PC-9 (cell line): ENCODE results near the gene DAPK2. TPM values are rescaled to one million over a fixed set of nuclear protein-coding genes. Genes with fewer than 3 reads are reported as not detected.

Experiments used
- BruUV-seq: library from RNA; stranded (reverse); fragments of 400-500 nt; replicated peaks from 2 replicates; lab custom pipeline; 2021; lab: Mats Ljungman, UMichigan
- CTCF ChIA-PET: fragments of 300-600 bp; sonication (Branson Sonifier 250); formaldehyde crosslinking; loops from one replicate; lab custom pipeline; 2022; ENCODE audit warnings: antibody characterized with exemption; lab: Charles Lee
- POLR2A ChIA-PET: fragments of 300-600 bp; sonication (Branson Sonifier 250); formaldehyde crosslinking; loops from one replicate; lab custom pipeline; 2022; ENCODE audit warnings: antibody characterized with exemption; ENCODE audit not compliant: unreplicated experiment; lab: Charles Lee
- DNase-seq, 2 experiments: peaks; one replicate each; pipeline versions ENCODE4 v3.0.0 to v3.0.0-alpha.2; 2015 to 2022; ENCODE audit warnings: mixed read lengths in 1 of 2
- H2AFZ ChIP-seq: fragments of 200-600 bp; sonication (generic); 2 replicates; pipeline ENCODE4 v1.8.1; 2017; ENCODE audit warnings: antibody characterized with exemption
- H3F3A ChIP-seq: fragments of 200-600 bp; sonication (generic); 2 replicates; pipeline ENCODE4 v1.8.1; 2017; ENCODE audit warnings: antibody characterized with exemption, mild to moderate bottlenecking, low read depth; ENCODE audit not compliant: insufficient read depth
- H3K27ac ChIP-seq: fragments of 200-600 bp; sonication (generic); 2 replicates; pipeline ENCODE4 v1.6.1; 2016; ENCODE audit warnings: mixed run types
- H3K27me3 ChIP-seq: fragments of 200-600 bp; sonication (generic); 2 replicates; pipeline ENCODE4 v1.6.1; 2016; ENCODE audit warnings: low read depth, mixed run types; ENCODE audit not compliant: insufficient read depth
- H3K36me3 ChIP-seq: fragments of 200-600 bp; sonication (generic); 2 replicates; pipeline ENCODE4 v1.6.1; 2016; ENCODE audit warnings: low read depth, mixed run types
- H3K4me1 ChIP-seq: fragments of 200-600 bp; sonication (generic); replicated peaks from 2 replicates; pipeline ENCODE4 v1.6.1; 2016; ENCODE audit warnings: mixed run types; ENCODE audit not compliant: insufficient read depth
- H3K4me2 ChIP-seq: fragments of 200-600 bp; sonication (generic); 2 replicates; pipeline ENCODE4 v1.6.1; 2017; ENCODE audit warnings: mixed run types
- H3K4me3 ChIP-seq: fragments of 200-600 bp; sonication (generic); 2 replicates; pipeline ENCODE4 v1.6.1; 2016; ENCODE audit warnings: mixed run types
- H3K79me2 ChIP-seq: fragments of 200-600 bp; sonication (generic); 2 replicates; pipeline ENCODE4 v1.6.1; 2017; ENCODE audit warnings: low read depth, mixed run types
- H3K9me2 ChIP-seq: fragments of 200-600 bp; sonication (generic); 2 replicates; pipeline ENCODE4 v1.8.1; 2017; ENCODE audit warnings: mild to moderate bottlenecking; ENCODE audit not compliant: insufficient read depth
- H3K9me3 ChIP-seq: fragments of 200-600 bp; sonication (generic); 2 replicates; pipeline ENCODE4 v1.8.1; 2016; ENCODE audit warnings: low read depth; ENCODE audit not compliant: insufficient read depth
- H4K20me1 ChIP-seq: fragments of 200-600 bp; sonication (generic); 2 replicates; pipeline ENCODE4 v1.8.1; 2017; ENCODE audit not compliant: insufficient read depth
- CTCF ChIP-seq: fragments of 200-600 bp; sonication (generic); conservative IDR thresholded peaks from 2 replicates; pipeline ENCODE4 v1.6.1; 2017; ENCODE audit warnings: mixed run types, antibody characterized with exemption, mild to moderate bottlenecking, moderate library complexity
- EZH2 ChIP-seq: fragments of 200-600 bp; sonication (generic); IDR thresholded peaks from 2 replicates; pipeline ENCODE4 v1.8.0; 2017; ENCODE audit warnings: antibody characterized with exemption, low read depth
- intact Hi-C: fragments of 100-400 bp; cut with micrococcal nuclease; formaldehyde crosslinking; loops from one replicate; pipeline ENCODE4 v1.10.0; 2022; ENCODE audit not compliant: unreplicated experiment
- total RNA-seq: library from RNA; stranded (reverse); gene quantifications from 2 replicates; pipeline ENCODE4 v1.2.3, GENCODE V29; 2021

Gene DAPK2
- total RNA-seq, 1 experiment from 2014 or later: 11.0 TPM

DNA sequence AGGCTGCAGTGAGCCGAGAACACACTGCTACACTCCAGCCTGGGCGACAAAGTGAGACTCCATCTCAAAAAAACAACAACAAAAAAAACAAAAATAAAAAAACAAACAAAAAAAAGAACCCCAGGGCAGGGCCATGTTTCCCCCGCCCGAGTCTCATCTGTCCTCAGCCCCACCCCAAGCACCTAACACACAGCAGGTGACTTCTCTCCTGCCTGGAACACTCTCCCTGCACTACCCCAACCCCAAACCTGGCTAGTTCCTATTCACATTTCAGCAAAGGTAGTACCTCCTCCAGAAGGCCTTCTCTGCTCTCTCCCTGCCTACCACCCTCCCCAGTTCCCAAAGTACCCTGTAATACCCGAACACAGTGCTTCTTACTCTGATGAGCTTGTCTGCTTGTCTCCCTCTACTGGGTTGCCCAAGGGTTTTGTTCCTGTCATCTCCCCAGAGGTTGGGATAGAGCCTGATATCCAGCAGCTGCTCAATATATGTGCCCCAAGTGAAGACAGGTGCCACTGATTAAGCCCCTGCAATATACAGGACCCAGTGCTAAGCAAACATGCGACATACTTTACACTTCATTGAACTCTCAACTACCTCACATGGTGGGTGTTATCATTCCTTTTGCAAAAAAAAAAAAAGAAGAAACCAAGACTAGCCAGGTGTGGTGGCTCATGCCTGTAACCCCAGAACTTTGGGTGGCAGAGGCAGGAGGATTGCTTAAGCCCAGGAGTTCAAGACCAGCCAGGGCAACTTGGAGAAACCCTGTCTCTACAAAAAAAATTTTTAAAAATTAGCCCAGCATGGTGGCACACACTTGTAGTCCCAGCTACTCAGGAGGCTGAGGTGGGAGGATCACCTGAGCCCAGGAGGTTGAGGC is 103.6 kb downstream of the DAPK2 start:
- TF ChIP-seq EZH2 (no peak), CTCF (no peak)
- Histone ChIP-seq H2AFZ (no peak overlapping the region), H3F3A (no peaks in the 10 kb centered on the region; the same call in 1 of the 2 replicates), H4K20me1 (no peaks in the 10 kb centered on the region), H3K36me3 (no peaks in the 10 kb centered on the region), H3K4me1 (peaks cover 12% of the 10 kb centered on the region), H3K4me2 (no peak overlapping the region), H3K27me3 (no peaks in the 10 kb centered on the region), H3K9me2 (no peaks in the 10 kb centered on the region), H3K9me3 (no peaks in the 10 kb centered on the region), H3K79me2 (no peaks in the 10 kb centered on the region), H3K4me3 (no peak overlapping the region), H3K27ac (no peak overlapping the region)
- no TSS peak for BruUV-seq
- POLR2A ChIA-PET: no interaction called here
- no peak for DNase-seq
- CTCF ChIA-PET: no interaction called here
- intact Hi-C loops: no loop called here

- Histone ChIP-seq H2AFZ (no peak overlapping the region), H3K4me3 (no peak overlapping the region), H3K27ac (no peak overlapping the region), H3F3A (no peaks in the 10 kb centered on the region; the same call in 1 of the 2 replicates), H4K20me1 (no peaks in the 10 kb centered on the region), H3K4me1 (peaks cover 12% of the 10 kb centered on the region), H3K79me2 (no peaks in the 10 kb centered on the region), H3K9me2 (no peaks in the 10 kb centered on the region), H3K36me3 (no peaks in the 10 kb centered on the region), H3K9me3 (no peaks in the 10 kb centered on the region), H3K4me2 (no peak overlapping the region), H3K27me3 (no peaks in the 10 kb centered on the region)
- ChIA-PET CTCF (no interaction called here), POLR2A (no interaction called here)
- DNase-seq: no peak
- no TSS peak for BruUV-seq
- no peak for TF ChIP-seq CTCF
- TF ChIP-seq EZH2: no peak
- intact Hi-C loops: loop anchor here (1.0 kb wide), 1 partner anchor 120 kb away; no protein-coding TSS in a partner anchor
Observed at GRCh38 chr15:63941698-63942465, 104.4 kb downstream of the DAPK2 start.

DNA sequence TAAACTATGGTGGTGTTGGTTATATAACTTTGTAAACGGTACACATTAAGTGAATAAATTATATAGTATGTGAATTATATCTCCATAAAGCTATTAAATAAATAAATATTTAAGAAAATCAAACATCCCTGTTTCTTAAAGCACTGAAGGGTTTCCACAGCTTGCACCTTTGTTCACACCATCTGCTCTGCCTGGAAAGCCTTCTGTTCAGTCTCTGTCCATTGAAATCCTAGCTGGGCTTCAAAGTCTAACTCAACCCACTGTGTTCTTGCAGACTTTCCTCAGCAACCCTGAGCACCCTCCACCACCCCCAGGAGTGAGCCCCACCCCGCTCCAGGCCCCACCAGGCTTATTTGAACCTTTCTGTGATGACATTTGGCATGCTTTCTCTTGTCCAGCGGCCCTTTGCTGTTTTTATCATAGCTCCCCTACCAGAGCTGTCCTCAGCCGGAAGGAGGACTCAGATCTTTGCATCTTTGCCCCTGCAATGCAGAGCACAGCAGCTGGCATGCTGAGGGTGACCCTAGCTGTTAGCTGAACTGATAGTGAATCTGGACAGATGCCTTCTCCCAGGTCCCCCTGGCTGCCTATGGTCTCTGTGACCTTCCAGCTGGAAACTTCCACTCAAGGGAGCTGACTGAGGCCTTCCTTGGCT is 105.2 kb downstream of the DAPK2 start:
- Histone ChIP-seq H3K9me3 (no peaks in the 10 kb centered on the region), H3F3A (no peaks in the 10 kb centered on the region; the same call in 1 of the 2 replicates), H3K27me3 (no peaks in the 10 kb centered on the region), H3K4me3 (no peak overlapping the region), H3K27ac (no peak overlapping the region), H3K4me1 (peaks cover 9% of the 10 kb centered on the region), H3K4me2 (no peak overlapping the region), H4K20me1 (no peaks in the 10 kb centered on the region), H3K36me3 (no peaks in the 10 kb centered on the region), H3K79me2 (no peaks in the 10 kb centered on the region), H3K9me2 (no peaks in the 10 kb centered on the region), H2AFZ (no peak overlapping the region)
- ChIA-PET POLR2A (no interaction called here), CTCF (interaction anchor here (0.6 kb wide), 1 partner anchor 340 kb away, joined by 3 read pairs; no protein-coding TSS in a partner anchor)
- intact Hi-C loops: loop anchor here (1.0 kb wide), 1 partner anchor 121 kb away; no protein-coding TSS in a partner anchor
- no peak for DNase-seq
- no TSS peak for BruUV-seq
- TF ChIP-seq CTCF (no peak), EZH2 (no peak)
